Neural cell (in vitro differentiated cells): Measurements from ENCODE around the gene ATP6AP2.

Experiments used
- EZH2 ChIP-seq: fragments of 200-600, 300-800 bp; shearing (Covaris generic), sonication (generic); IDR thresholded peaks from 2 replicates; pipeline ENCODE4 v1.6.1; 2014; ENCODE audit warnings: antibody characterized with exemption, low read length, borderline replicate concordance, mild to moderate bottlenecking; ENCODE audit not compliant: insufficient read depth, poor library complexity, severe bottlenecking
- TF ChIP-seq, protein P1 (sequence below): IDR thresholded peaks from 2 replicates; pipeline ENCODE4 v1.6.1; 2012; ENCODE audit warnings: borderline replicate concordance
- TF ChIP-seq, protein P2 (sequence below): fragments of 450-650 bp; IDR thresholded peaks from 2 replicates; pipeline ENCODE4 v1.5.1; 2014; ENCODE audit warnings: antibody characterized with exemption, mild to moderate bottlenecking, moderate library complexity; ENCODE audit not compliant: poor library complexity, severe bottlenecking

DNA sequence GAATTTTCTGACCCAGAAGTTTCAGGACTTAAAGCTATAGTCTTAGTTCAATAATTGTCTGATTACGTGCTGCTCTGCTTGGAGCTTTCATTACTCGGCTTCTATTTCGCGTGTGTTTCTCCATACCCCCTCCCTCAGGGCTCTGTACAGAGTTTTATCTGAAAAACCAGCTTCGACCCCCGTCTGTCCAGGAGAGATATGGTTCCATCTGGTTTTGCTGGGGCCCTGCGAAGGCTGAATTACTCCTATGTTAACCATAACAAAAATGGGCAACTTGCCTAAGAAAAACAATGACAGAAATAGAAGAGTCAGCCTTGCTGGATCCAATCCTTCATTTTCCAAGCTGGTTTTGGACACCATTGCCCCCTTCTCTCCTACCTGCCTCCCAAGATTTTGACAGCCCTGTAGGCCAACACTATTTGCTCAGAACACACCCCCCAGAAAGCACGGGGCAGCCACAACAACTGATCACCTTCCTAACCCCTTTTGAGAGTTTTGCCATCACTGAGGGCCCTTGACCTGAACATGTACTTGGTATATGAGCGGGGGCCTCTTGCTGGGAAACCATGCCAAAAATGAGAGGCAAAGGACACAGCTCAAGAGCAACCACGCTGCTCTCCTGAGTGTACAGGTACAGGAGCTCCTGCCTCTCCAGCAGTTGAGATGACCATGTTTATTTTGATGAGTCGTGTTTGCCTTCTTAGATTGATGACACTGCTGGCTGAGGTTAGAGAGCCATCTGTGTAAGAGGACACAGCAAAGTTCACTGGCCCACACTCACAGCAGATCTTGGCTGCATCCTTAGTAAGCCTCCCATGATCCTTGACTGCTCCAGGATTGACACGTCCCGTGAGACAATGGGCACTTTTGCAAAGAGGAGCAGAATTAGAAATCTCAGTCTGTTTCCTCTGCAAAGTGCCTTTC lies 36.2 kb upstream of the ATP6AP2 start:
- TF ChIP-seq, protein P1, sequence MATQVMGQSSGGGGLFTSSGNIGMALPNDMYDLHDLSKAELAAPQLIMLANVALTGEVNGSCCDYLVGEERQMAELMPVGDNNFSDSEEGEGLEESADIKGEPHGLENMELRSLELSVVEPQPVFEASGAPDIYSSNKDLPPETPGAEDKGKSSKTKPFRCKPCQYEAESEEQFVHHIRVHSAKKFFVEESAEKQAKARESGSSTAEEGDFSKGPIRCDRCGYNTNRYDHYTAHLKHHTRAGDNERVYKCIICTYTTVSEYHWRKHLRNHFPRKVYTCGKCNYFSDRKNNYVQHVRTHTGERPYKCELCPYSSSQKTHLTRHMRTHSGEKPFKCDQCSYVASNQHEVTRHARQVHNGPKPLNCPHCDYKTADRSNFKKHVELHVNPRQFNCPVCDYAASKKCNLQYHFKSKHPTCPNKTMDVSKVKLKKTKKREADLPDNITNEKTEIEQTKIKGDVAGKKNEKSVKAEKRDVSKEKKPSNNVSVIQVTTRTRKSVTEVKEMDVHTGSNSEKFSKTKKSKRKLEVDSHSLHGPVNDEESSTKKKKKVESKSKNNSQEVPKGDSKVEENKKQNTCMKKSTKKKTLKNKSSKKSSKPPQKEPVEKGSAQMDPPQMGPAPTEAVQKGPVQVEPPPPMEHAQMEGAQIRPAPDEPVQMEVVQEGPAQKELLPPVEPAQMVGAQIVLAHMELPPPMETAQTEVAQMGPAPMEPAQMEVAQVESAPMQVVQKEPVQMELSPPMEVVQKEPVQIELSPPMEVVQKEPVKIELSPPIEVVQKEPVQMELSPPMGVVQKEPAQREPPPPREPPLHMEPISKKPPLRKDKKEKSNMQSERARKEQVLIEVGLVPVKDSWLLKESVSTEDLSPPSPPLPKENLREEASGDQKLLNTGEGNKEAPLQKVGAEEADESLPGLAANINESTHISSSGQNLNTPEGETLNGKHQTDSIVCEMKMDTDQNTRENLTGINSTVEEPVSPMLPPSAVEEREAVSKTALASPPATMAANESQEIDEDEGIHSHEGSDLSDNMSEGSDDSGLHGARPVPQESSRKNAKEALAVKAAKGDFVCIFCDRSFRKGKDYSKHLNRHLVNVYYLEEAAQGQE, result no peak
- no peak for TF ChIP-seq EZH2
- TF ChIP-seq, protein P2, sequence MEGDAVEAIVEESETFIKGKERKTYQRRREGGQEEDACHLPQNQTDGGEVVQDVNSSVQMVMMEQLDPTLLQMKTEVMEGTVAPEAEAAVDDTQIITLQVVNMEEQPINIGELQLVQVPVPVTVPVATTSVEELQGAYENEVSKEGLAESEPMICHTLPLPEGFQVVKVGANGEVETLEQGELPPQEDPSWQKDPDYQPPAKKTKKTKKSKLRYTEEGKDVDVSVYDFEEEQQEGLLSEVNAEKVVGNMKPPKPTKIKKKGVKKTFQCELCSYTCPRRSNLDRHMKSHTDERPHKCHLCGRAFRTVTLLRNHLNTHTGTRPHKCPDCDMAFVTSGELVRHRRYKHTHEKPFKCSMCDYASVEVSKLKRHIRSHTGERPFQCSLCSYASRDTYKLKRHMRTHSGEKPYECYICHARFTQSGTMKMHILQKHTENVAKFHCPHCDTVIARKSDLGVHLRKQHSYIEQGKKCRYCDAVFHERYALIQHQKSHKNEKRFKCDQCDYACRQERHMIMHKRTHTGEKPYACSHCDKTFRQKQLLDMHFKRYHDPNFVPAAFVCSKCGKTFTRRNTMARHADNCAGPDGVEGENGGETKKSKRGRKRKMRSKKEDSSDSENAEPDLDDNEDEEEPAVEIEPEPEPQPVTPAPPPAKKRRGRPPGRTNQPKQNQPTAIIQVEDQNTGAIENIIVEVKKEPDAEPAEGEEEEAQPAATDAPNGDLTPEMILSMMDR, result no peak
